ENCODE measurements around the gene RC3H2.
A peak's percentile ranks its signal among the peaks of the same experiment; 100 is the strongest.
"Not testable (repeated sequence)": the region's sequence is repeated elsewhere in the genome, so short reads cannot be mapped to it uniquely, and the experiment has no call there.

Gene RC3H2

GRCh38 chr9:122835313-122835731 is 69.8 kb downstream of the RC3H2 start:
- DNase-seq (ENCODE audit: insufficient read length) (no peak), FAIRE-seq (no peak)
- no peak for TF ChIP-seq POLR2A (IDR thresholded peaks at IDR 0.05; ENCODE audit: low read depth, low read length)
- no peak for TF ChIP-seq POLR2AphosphoS5 (IDR thresholded peaks at IDR 0.05; ENCODE audit: low read depth, low read length)
- no peak for TF ChIP-seq TAF1 (IDR thresholded peaks at IDR 0.05; ENCODE audit: borderline replicate concordance, low read depth, low read length)

- no peak for DNase-seq (ENCODE audit: insufficient read length)
- TF ChIP-seq POLR2AphosphoS5 (IDR thresholded peaks at IDR 0.05; ENCODE audit: low read depth, low read length) (no peak), TAF1 (IDR thresholded peaks at IDR 0.05; ENCODE audit: borderline replicate concordance, low read depth, low read length) (no peak), POLR2A (IDR thresholded peaks at IDR 0.05; ENCODE audit: low read depth, low read length) (no peak)
- no peak for FAIRE-seq
Measured at GRCh38 chr9:122832194-122832593, 73.0 kb downstream of the RC3H2 start.

- not testable (repeated sequence) for DNase-seq (ENCODE audit: insufficient read length); FAIRE-seq
Measured at GRCh38 chr9:122828965-122829284, 76.2 kb downstream of the RC3H2 start.

- FAIRE-seq, result peak; percentile 48
- no peak for DNase-seq (ENCODE audit: insufficient read length)
- TF ChIP-seq POLR2AphosphoS5 (IDR thresholded peaks at IDR 0.05; ENCODE audit: low read depth, low read length) (no peak), TAF1 (IDR thresholded peaks at IDR 0.05; ENCODE audit: borderline replicate concordance, low read depth, low read length) (no peak), POLR2A (IDR thresholded peaks at IDR 0.05; ENCODE audit: low read depth, low read length) (no peak)
Measured at GRCh38 chr9:122827761-122828093, 77.4 kb downstream of the RC3H2 start.

GRCh38 chr9:122822938-122823337 is 82.2 kb downstream of the RC3H2 start:
- TF ChIP-seq POLR2A (IDR thresholded peaks at IDR 0.05; ENCODE audit: low read depth, low read length) (no peak), TAF1 (IDR thresholded peaks at IDR 0.05; ENCODE audit: borderline replicate concordance, low read depth, low read length) (no peak), POLR2AphosphoS5 (IDR thresholded peaks at IDR 0.05; ENCODE audit: low read depth, low read length) (no peak)

GRCh38 chr9:122822056-122822455 is 83.1 kb downstream of the RC3H2 start:
- no peak for DNase-seq (ENCODE audit: insufficient read length)
- TF ChIP-seq POLR2AphosphoS5 (IDR thresholded peaks at IDR 0.05; ENCODE audit: low read depth, low read length) (no peak), POLR2A (IDR thresholded peaks at IDR 0.05; ENCODE audit: low read depth, low read length) (no peak), TAF1 (IDR thresholded peaks at IDR 0.05; ENCODE audit: borderline replicate concordance, low read depth, low read length) (no peak)
- no peak for FAIRE-seq

More at GRCh38 chr9:122822938-122823337, 82.2 kb downstream of the RC3H2 start:
- DNase-seq (ENCODE audit: insufficient read length), result no peak
- no peak for FAIRE-seq

- TF ChIP-seq POLR2AphosphoS5 (IDR thresholded peaks at IDR 0.05; ENCODE audit: low read depth, low read length) (no peak), POLR2A (IDR thresholded peaks at IDR 0.05; ENCODE audit: low read depth, low read length) (no peak), TAF1 (IDR thresholded peaks at IDR 0.05; ENCODE audit: borderline replicate concordance, low read depth, low read length) (no peak)
- FAIRE-seq, result no peak
- DNase-seq (ENCODE audit: insufficient read length), result no peak
Measured at GRCh38 chr9:122821278-122821943, 83.7 kb downstream of the RC3H2 start.

- FAIRE-seq (no peak), DNase-seq (ENCODE audit: insufficient read length) (no peak)
- TF ChIP-seq TAF1 (IDR thresholded peaks at IDR 0.05; ENCODE audit: borderline replicate concordance, low read depth, low read length) (no peak), POLR2AphosphoS5 (IDR thresholded peaks at IDR 0.05; ENCODE audit: low read depth, low read length) (no peak), POLR2A (IDR thresholded peaks at IDR 0.05; ENCODE audit: low read depth, low read length) (no peak)
Measured at GRCh38 chr9:122820490-122820845, 84.7 kb downstream of the RC3H2 start.

- no peak for FAIRE-seq
Measured at GRCh38 chr9:122819791-122820489, 85.2 kb downstream of the RC3H2 start.

GRCh38 chr9:122819326-122819725 is 85.8 kb downstream of the RC3H2 start:
- DNase-seq (ENCODE audit: insufficient read length), result no peak
- no peak for FAIRE-seq
- no peak for TF ChIP-seq TAF1 (IDR thresholded peaks at IDR 0.05; ENCODE audit: borderline replicate concordance, low read depth, low read length)
- TF ChIP-seq POLR2AphosphoS5 (IDR thresholded peaks at IDR 0.05; ENCODE audit: low read depth, low read length), result no peak
- TF ChIP-seq POLR2A (IDR thresholded peaks at IDR 0.05; ENCODE audit: low read depth, low read length), result no peak

More at GRCh38 chr9:122819791-122820489, 85.2 kb downstream of the RC3H2 start:
- no peak for DNase-seq (ENCODE audit: insufficient read length)
- TF ChIP-seq TAF1 (IDR thresholded peaks at IDR 0.05; ENCODE audit: borderline replicate concordance, low read depth, low read length) (no peak), POLR2A (IDR thresholded peaks at IDR 0.05; ENCODE audit: low read depth, low read length) (no peak), POLR2AphosphoS5 (IDR thresholded peaks at IDR 0.05; ENCODE audit: low read depth, low read length) (no peak)

- FAIRE-seq (no peak), DNase-seq (ENCODE audit: insufficient read length) (no peak)
- TF ChIP-seq TAF1 (IDR thresholded peaks at IDR 0.05; ENCODE audit: borderline replicate concordance, low read depth, low read length) (no peak), POLR2A (IDR thresholded peaks at IDR 0.05; ENCODE audit: low read depth, low read length) (no peak), POLR2AphosphoS5 (IDR thresholded peaks at IDR 0.05; ENCODE audit: low read depth, low read length) (no peak)
Measured at GRCh38 chr9:122816163-122816867, 88.8 kb downstream of the RC3H2 start.

- no peak for FAIRE-seq
- no peak for TF ChIP-seq POLR2AphosphoS5 (IDR thresholded peaks at IDR 0.05; ENCODE audit: low read depth, low read length)
- no peak for TF ChIP-seq TAF1 (IDR thresholded peaks at IDR 0.05; ENCODE audit: borderline replicate concordance, low read depth, low read length)
- TF ChIP-seq POLR2A (IDR thresholded peaks at IDR 0.05; ENCODE audit: low read depth, low read length), result no peak
- DNase-seq (ENCODE audit: insufficient read length), result no peak
Measured at GRCh38 chr9:122815544-122815943, 89.6 kb downstream of the RC3H2 start.
